Central memory CD4-positive, alpha-beta T cell (primary cell): ENCODE measurements around the gene CPVL.

Experiments used
- DNase-seq: peaks from one replicate; pipeline ENCODE4 v3.0.0; 2022

The CPVL gene

GRCh38 chr7:28998105-28998504, 148.2 kb downstream of the CPVL start:
- DNase-seq, result no peak

- no peak for DNase-seq
Observed at GRCh38 chr7:28996836-28997235, 149.5 kb downstream of the CPVL start.

- no peak for DNase-seq
Observed at GRCh38 chr7:28993371-28993770, 153.0 kb downstream of the CPVL start.

GRCh38 chr7:28992798-28993197, 153.5 kb downstream of the CPVL start:
- no peak for DNase-seq

GRCh38 chr7:28990200-28990960, 156.0 kb downstream of the CPVL start:
- no peak for DNase-seq

- no peak for DNase-seq
Observed at GRCh38 chr7:28989211-28989980, 156.9 kb downstream of the CPVL start.

GRCh38 chr7:28988810-28989209, 157.5 kb downstream of the CPVL start:
- DNase-seq, result no peak

- no peak for DNase-seq
Observed at GRCh38 chr7:28988091-28988490, 158.2 kb downstream of the CPVL start.

- DNase-seq, result no peak
Observed at GRCh38 chr7:28986765-28987110, 159.6 kb downstream of the CPVL start.

GRCh38 chr7:28986028-28986764, 160.1 kb downstream of the CPVL start:
- DNase-seq, result no peak

GRCh38 chr7:28984631-28985030, 161.7 kb downstream of the CPVL start:
- no peak for DNase-seq

- no peak for DNase-seq
Observed at GRCh38 chr7:28984217-28984616, 162.1 kb downstream of the CPVL start.

- no peak for DNase-seq
Observed at GRCh38 chr7:28983396-28984190, 162.7 kb downstream of the CPVL start.

- no peak for DNase-seq
Observed at GRCh38 chr7:28981161-28981465, 165.2 kb downstream of the CPVL start.

- DNase-seq, result no peak
Observed at GRCh38 chr7:28980451-28981160, 165.7 kb downstream of the CPVL start.

- DNase-seq, result no peak
Observed at GRCh38 chr7:28979776-28980175, 166.6 kb downstream of the CPVL start.

GRCh38 chr7:28977881-28978280, 168.5 kb downstream of the CPVL start:
- no peak for DNase-seq

GRCh38 chr7:28976022-28976421, 170.3 kb downstream of the CPVL start:
- no peak for DNase-seq

GRCh38 chr7:28973591-28973990, 172.7 kb downstream of the CPVL start:
- DNase-seq, result no peak

GRCh38 chr7:28964056-28964455, 182.3 kb downstream of the CPVL start:
- no peak for DNase-seq

GRCh38 chr7:28961972-28962371, 184.4 kb downstream of the CPVL start:
- DNase-seq, result no peak

GRCh38 chr7:28960071-28960840, 186.1 kb downstream of the CPVL start:
- DNase-seq, result no peak
